Hepatocyte (in vitro differentiated cells): Measurements from ENCODE around the gene MBP. TPM values are rescaled to one million over a fixed set of nuclear protein-coding genes. Genes with fewer than 3 reads are reported as not detected.
A peak's percentile ranks its signal among the peaks of the same experiment; 100 is the strongest.

Source experiments
- DNase-seq: peaks from one replicate; pipeline ENCODE4 v3.0.0-alpha.2; 2016; ENCODE audit warnings: low spot score
- H2AFZ ChIP-seq: fragments of 200-600 bp; sonication (generic); 2 replicates; pipeline ENCODE4 v1.6.0; 2016; ENCODE audit warnings: antibody characterized with exemption, mild to moderate bottlenecking
- H3K27ac ChIP-seq: fragments of 200-600 bp; sonication (generic); 2 replicates; pipeline ENCODE4 v1.5.1; 2016; ENCODE audit warnings: mild to moderate bottlenecking
- H3K27me3 ChIP-seq: fragments of 200-600 bp; sonication (generic); 2 replicates; pipeline ENCODE4 v1.6.1; 2016
- H3K36me3 ChIP-seq: fragments of 200-600 bp; sonication (generic); replicated peaks from 2 replicates; pipeline ENCODE4 v1.5.1; 2016; ENCODE audit warnings: low read depth; ENCODE audit not compliant: insufficient read depth
- H3K4me1 ChIP-seq: fragments of 200-600 bp; sonication (generic); 2 replicates; pipeline ENCODE4 v1.5.1; 2016; ENCODE audit warnings: mild to moderate bottlenecking, moderate library complexity; ENCODE audit not compliant: insufficient read depth
- H3K4me2 ChIP-seq: fragments of 200-600 bp; sonication (generic); 2 replicates; pipeline ENCODE4 v1.6.0; 2016
- H3K4me3 ChIP-seq: fragments of 200-600 bp; sonication (generic); 2 replicates; pipeline ENCODE4 v1.5.1; 2016; ENCODE audit warnings: mild to moderate bottlenecking
- H3K79me2 ChIP-seq: fragments of 200-600 bp; sonication (generic); 2 replicates; pipeline ENCODE4 v1.6.0; 2017; ENCODE audit warnings: mild to moderate bottlenecking
- H3K9me2 ChIP-seq: fragments of 200-600 bp; sonication (generic); replicated peaks from 2 replicates; pipeline ENCODE4 v1.6.0; 2017; ENCODE audit warnings: mild to moderate bottlenecking; ENCODE audit not compliant: insufficient read depth
- H3K9me3 ChIP-seq: fragments of 200-600 bp; sonication (generic); 2 replicates; pipeline ENCODE4 v1.5.1; 2016; ENCODE audit warnings: low read depth, mild to moderate bottlenecking
- H4K20me1 ChIP-seq: fragments of 200-600 bp; sonication (generic); 2 replicates; pipeline ENCODE4 v1.6.0; 2016; ENCODE audit warnings: mild to moderate bottlenecking; ENCODE audit not compliant: insufficient read depth, poor library complexity, severe bottlenecking
- EZH2 ChIP-seq: fragments of 200-600 bp; sonication (generic); IDR thresholded peaks from 2 replicates; pipeline ENCODE4 v1.6.1; 2016; ENCODE audit warnings: antibody characterized with exemption, mild to moderate bottlenecking, borderline replicate concordance
- EZH2phosphoT487 ChIP-seq: fragments of 200-600 bp; sonication (generic); IDR thresholded peaks from one replicate; pipeline ENCODE4 v1.6.1; 2018; ENCODE audit warnings: antibody characterized with exemption, mild to moderate bottlenecking, low read depth, moderate library complexity; ENCODE audit not compliant: unreplicated experiment, severe bottlenecking
- WGBS: methylation state at CpG from one replicate; pipeline ENCODE4 v1.1.6; 2016; ENCODE audit warnings: low lambda C conversion rate; ENCODE audit errors: missing lambda C conversion rate; 5-methylcytosine and 5-hydroxymethylcytosine counted together
- polyA plus RNA-seq: library from polyadenylated mRNA; unstranded; fragments of >200 nt; fragmentation: Nextera tagmentation; extraction: Ambion mirVana; gene quantifications from 2 replicates; pipeline ENCODE4 v1.2.1, GENCODE V29; 2016
- total RNA-seq: library from RNA; depleted of rRNA; stranded (reverse); fragments of >200 nt; gene quantifications from 2 replicates; pipeline ENCODE4 v1.2.3, GENCODE V29; 2014
- TF ChIP-seq, protein P1 (sequence below): fragments of 200-600 bp; sonication (generic); IDR thresholded peaks from 2 replicates; pipeline ENCODE4 v1.5.1; 2016; ENCODE audit warnings: antibody characterized with exemption, mild to moderate bottlenecking; ENCODE audit not compliant: poor library complexity

The MBP gene
- total and polyA plus RNA-seq, 2 experiments from 2014 or later, result 21.6 to 22.1 TPM

GRCh38 chr18:77164763-77165485 is 32.3 kb upstream of the MBP start:
- no peak for DNase-seq
- TF ChIP-seq, protein P1, sequence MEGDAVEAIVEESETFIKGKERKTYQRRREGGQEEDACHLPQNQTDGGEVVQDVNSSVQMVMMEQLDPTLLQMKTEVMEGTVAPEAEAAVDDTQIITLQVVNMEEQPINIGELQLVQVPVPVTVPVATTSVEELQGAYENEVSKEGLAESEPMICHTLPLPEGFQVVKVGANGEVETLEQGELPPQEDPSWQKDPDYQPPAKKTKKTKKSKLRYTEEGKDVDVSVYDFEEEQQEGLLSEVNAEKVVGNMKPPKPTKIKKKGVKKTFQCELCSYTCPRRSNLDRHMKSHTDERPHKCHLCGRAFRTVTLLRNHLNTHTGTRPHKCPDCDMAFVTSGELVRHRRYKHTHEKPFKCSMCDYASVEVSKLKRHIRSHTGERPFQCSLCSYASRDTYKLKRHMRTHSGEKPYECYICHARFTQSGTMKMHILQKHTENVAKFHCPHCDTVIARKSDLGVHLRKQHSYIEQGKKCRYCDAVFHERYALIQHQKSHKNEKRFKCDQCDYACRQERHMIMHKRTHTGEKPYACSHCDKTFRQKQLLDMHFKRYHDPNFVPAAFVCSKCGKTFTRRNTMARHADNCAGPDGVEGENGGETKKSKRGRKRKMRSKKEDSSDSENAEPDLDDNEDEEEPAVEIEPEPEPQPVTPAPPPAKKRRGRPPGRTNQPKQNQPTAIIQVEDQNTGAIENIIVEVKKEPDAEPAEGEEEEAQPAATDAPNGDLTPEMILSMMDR, result no peak
- TF ChIP-seq EZH2phosphoT487 (no peak), EZH2 (no peak)
- no peak overlapping the region for H3K4me2 ChIP-seq
- no peak overlapping the region for H2AFZ ChIP-seq
- H3K79me2 ChIP-seq, result no peaks in the 10 kb centered on the region
- H3K4me3 ChIP-seq, result no peak overlapping the region
- H3K9me3 ChIP-seq, result no peaks in the 10 kb centered on the region
- H4K20me1 ChIP-seq, result no peaks in the 10 kb centered on the region
- no peaks in the 10 kb centered on the region for H3K36me3 ChIP-seq
- H3K4me1 ChIP-seq, result peaks cover 4% of the 10 kb centered on the region
- WGBS, result 96% methylated on average over 20 of the region's 20 CpGs
- H3K9me2 ChIP-seq, result no peaks in the 10 kb centered on the region
- no peaks in the 10 kb centered on the region for H3K27me3 ChIP-seq
- H3K27ac ChIP-seq, result no peak overlapping the region

DNA sequence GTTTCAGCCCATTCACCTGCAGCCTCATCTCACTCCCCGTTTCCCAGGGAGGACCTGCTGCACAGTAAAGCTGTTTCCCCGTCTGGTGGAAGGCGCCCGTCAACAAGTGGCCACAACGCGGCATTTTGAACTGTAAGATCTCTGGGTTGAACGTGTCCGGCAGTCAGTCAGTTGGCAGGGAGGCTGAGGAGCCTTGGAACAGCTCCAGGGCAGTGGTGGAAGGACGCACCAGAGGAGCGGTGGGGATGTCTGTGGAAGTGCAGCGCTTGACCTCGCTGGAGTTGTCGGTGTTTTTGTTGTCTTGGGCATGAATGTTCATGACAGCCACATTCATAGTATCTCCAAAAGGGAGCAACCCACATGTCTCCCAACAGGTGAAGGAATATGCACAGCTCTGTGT is 31.4 kb upstream of the MBP start:
- Histone ChIP-seq H3K36me3 (no peaks in the 10 kb centered on the region), H2AFZ (no peak overlapping the region), H3K27ac (no peak overlapping the region), H4K20me1 (no peaks in the 10 kb centered on the region), H3K9me3 (no peaks in the 10 kb centered on the region), H3K9me2 (no peaks in the 10 kb centered on the region), H3K4me2 (no peak overlapping the region), H3K79me2 (no peaks in the 10 kb centered on the region), H3K27me3 (no peaks in the 10 kb centered on the region), H3K4me1 (peaks cover 4% of the 10 kb centered on the region), H3K4me3 (no peak overlapping the region)
- no peak for DNase-seq
- TF ChIP-seq, protein P1, result no peak
- TF ChIP-seq EZH2phosphoT487, result no peak
- TF ChIP-seq EZH2, result no peak
- WGBS, result 97% methylated on average over 13 of the region's 13 CpGs

DNA sequence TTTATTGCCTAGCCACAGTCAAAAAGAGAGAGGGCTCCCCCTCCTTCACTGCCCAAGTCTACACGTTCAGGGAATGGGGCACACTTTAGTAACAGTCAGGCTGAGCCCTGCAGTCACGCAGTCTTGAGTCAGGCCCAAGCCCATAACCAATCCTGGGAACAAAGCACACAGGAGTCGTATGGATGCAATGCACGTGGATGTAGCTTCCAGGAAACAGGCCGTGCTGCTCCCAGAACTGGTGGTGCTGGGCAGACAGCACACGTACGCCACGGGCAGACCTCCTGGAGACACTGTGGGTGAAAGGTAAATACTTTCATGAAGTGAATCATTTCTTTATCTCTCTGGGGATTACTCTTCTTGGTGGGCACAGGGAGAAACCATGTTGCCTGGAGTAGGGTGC is 30.0 kb upstream of the MBP start:
- 66% methylated on average over 8 of the region's 8 CpGs for WGBS

More for the DNA sequence above, 30.0 kb upstream of the MBP start:
- Histone ChIP-seq H3K27me3 (no peaks in the 10 kb centered on the region), H3K36me3 (no peaks in the 10 kb centered on the region), H3K4me3 (no peak overlapping the region), H2AFZ (no peak overlapping the region), H3K4me1 (peaks cover 4% of the 10 kb centered on the region), H3K27ac (peak overlapping the region; percentile 34), H3K79me2 (no peaks in the 10 kb centered on the region), H3K4me2 (no peak overlapping the region), H4K20me1 (no peaks in the 10 kb centered on the region), H3K9me2 (no peaks in the 10 kb centered on the region), H3K9me3 (no peaks in the 10 kb centered on the region)
- no peak for TF ChIP-seq EZH2phosphoT487
- no peak for TF ChIP-seq EZH2
- TF ChIP-seq, protein P1, result no peak
- peak; percentile 52 for DNase-seq
